Measurements from ENCODE around the gene NCAM1.

The NCAM1 gene

DNA sequence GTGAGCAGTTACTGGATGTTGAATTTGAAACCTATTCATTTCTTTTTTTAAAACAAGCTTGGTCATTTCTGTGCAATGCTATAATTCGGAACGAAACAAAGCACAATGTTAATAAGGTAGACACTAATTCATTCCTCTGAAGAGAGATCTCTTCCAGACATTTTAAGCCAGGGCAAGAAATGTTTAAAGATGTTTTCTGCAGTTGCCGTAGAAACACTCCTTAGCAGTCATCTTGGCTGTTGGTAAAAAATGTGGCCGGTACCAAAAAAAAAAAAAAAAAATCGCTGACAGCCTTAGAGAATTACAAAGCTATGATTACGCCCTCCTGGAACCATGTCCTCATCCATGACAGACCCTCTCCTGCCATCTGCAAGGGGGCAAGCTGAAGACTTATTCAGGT lies 286.7 kb downstream of the NCAM1 start:
- in situ Hi-C loops (cut with HindIII; ENCODE audit: low sequenced_read_pairs), result no loop called here

DNA sequence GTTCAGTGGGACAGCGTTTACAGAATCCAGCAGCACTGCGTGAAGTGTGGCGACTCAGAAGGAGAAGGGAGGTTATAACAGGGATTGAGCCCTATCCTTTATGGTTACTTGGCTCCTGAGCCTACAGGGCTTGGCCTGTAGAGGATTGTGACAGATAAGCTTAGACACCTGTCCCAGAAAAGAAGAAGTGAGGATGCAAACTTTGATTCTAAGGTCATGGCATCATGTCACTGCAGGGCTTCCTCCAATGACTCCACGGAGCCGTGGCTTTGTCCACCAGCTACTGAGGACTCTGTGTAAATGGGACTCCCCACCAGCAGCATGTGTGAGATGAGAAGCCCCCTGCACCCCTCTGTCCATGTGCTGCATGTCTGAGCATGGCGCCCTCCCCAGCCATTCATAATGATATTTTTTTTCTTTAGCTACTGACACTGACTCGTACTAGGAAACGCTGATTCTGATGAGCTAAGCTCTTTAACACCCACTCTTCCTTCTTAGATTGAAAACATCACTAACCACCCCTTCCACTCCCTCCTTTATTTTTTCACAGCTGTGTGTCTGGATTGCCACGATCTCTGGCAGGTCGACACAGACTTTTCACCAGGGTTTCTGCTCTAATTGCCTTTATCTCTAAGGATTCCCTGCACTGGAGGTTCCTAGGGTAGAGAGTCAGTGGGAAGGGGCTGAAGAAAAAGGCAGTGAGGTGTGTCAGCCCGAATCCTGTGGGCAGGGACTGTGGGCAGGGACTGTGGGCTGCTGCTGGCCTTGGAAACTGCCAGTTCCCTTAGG lies 287.7 kb downstream of the NCAM1 start:
- in situ Hi-C loops (cut with HindIII; ENCODE audit: low sequenced_read_pairs), result no loop called here

DNA sequence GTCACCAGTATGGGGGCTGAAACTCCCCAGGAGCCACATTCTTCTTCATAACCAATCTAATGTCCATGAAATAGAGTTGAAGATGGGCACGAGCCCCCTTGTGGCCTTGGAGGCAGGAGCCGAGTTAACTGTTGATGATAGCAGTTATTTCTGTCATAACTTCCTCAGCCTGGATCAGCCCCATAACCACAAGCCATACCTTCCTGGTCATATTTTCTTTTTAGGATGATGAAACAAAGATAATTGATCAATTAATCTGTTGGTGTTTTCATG lies 288.2 kb downstream of the NCAM1 start:
- in situ Hi-C loops (cut with HindIII; ENCODE audit: low sequenced_read_pairs), result no loop called here

DNA sequence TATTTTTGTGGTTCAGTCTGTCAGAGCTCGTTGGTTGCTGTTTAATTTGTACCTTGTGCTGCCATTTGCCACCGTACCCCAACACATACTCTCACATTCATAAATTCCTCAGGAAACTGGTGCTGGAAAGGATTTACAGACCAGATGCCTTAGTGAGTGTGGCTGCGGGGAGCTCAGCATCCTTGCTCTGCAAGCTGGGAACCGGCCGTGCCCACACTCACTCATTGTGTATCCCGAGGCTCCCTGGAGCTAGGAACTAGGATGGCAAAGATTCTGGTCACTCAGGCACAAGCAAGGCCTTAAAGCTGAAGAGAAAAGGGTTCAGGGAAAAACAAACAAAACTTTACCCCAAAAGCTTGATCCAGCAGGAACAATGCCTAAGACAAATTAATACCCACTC lies 288.6 kb downstream of the NCAM1 start:
- in situ Hi-C loops (cut with HindIII; ENCODE audit: low sequenced_read_pairs), result no loop called here

DNA sequence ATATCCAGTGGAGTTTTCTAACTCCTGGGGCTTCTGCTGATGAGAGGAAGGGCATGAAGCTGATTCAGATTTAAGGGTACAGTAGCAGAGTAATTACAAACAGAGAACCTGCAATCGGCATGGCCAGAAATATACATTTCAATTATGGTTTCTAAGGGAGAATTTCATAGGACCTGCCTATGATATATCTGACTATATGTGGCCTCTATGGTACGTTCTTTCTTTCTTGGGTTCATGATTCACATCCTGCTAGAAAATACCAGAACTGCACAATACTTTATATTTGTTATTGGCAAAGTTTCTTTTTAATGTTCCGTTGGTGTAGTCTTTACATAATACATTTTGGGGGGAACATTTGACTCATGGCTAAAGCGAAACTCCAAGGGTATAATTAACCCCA lies 290.1 kb downstream of the NCAM1 start:
- in situ Hi-C loops (cut with HindIII; ENCODE audit: low sequenced_read_pairs), result no loop called here

DNA sequence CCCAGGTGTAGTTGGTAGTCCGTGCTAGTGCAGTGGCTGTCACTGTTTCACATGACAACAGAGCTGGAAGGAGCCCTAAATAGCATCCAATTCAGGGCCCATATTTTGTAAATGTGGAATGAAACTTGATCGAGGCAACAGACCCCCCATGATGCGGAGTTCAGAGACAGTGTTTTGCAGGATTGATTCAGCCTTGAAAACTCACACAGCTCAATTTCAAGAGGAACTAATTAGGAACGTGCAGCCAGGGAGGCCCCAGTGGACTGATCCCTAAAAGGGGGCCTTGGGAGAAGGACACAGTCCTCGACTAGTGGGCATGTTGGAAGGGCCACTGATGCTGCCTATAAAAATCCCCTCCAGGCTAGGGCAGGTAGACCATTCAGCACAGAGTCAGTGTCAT lies 292.2 kb downstream of the NCAM1 start:
- in situ Hi-C loops (cut with HindIII; ENCODE audit: low sequenced_read_pairs), result no loop called here

DNA sequence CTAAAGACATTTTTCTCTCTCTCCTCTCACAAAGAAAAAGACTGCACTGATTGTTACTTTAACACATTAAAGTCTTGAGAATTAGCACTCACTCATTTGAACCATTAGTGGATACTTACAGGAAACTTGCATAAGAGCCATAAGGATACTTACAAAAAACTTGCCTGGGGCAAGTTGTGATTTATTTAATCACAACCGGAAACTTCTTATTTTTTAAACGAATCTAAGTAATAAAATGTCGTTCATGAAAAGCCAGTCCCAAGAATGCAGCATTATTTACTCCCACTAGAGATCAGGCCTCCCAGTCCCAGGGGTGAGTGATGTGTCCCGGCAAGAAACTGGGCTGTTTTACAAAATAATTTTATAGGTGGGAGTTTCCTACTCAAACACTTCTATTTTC lies 293.9 kb downstream of the NCAM1 start:
- in situ Hi-C loops (cut with HindIII; ENCODE audit: low sequenced_read_pairs), result no loop called here

DNA sequence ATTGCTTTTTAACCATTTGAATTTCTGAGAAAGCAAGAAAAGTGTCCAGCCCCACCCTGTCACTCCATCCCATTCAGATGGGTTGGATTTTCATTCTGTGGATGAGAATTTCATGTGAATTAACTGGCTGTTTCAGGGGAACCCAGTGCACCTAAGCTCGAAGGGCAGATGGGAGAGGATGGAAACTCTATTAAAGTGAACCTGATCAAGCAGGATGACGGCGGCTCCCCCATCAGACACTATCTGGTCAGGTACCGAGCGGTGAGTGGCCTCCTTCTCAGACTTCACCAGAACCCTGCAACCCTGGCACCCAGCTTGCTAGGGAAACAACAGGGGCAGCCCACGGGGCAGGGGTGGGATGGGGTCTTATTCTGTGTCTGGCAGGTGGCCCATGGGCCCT lies 294.5 kb downstream of the NCAM1 start:
- in situ Hi-C loops (cut with HindIII; ENCODE audit: low sequenced_read_pairs), result no loop called here

DNA sequence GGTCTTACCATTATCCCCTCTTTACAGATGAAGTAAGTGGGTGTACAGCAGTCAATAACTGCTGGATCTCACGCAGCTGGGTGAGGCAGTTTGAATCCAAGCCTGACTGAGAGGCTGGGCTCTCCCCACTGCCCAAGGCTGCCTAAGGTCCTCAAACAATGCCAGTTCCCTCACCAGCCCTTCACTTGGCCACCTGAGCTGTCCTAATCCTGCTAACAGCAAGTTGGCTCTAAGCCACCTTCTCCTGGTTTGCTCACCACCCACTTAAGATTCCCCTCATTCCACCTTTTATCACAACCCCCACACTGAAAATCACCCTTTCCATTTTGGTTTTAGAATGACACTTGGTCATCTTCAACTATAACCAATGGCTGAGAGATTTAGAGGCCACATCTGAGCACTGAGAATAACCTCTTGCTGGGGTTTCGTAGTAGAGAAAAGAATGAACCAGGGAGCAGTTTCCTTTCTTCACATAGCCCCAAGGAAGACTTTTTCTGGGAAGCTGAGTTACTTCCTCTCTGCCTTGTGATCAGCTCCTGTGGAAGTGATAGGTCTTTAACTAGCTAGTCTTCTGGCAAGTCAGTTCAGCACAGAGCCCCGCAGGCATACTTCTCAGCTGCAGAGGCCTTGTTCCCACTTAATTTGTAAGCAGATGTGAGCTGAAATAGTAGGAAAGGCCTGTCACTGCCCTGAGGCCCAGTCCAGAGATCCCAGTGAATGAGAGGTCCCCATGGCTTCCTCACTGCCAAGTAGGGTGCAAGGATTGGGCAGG lies 295.4 kb downstream of the NCAM1 start:
- in situ Hi-C loops (cut with HindIII; ENCODE audit: low sequenced_read_pairs), result no loop called here

DNA sequence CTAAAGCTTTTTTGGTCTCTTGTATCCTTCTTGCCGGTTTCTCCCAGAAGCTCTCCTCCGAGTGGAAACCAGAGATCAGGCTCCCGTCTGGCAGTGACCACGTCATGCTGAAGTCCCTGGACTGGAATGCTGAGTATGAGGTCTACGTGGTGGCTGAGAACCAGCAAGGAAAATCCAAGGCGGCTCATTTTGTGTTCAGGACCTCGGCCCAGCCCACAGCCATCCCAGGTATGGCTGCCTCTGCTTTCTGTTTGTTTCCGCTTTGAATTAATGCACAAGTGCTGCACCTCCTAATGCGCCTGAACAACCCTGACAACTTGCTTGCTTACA lies 298.8 kb downstream of the NCAM1 start:
- in situ Hi-C loops (cut with HindIII; ENCODE audit: low sequenced_read_pairs), result loop anchor here (5.0 kb wide), 1 partner anchor 37 kb away; no protein-coding TSS in a partner anchor

DNA sequence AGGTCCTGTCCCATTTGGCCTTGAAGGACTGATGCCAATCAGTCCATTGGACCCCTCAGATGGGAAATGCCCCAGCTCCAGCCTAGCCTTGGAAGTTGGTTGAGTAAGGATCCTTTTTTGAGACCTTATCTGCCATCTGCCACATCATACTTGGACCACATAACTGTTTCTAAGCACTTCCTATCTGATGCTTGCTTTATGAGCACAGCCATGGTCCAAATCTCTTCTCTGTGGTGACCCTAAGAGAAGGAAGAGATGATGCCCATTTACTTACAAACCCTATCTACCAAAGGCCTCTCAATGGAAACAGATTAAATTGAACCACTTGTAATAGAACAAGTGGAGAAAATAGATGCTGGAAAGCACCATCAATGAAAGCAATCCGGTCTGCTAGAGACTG lies 299.3 kb downstream of the NCAM1 start:
- in situ Hi-C loops (cut with HindIII; ENCODE audit: low sequenced_read_pairs), result loop anchor here (5.0 kb wide), 1 partner anchor 37 kb away; no protein-coding TSS in a partner anchor

DNA sequence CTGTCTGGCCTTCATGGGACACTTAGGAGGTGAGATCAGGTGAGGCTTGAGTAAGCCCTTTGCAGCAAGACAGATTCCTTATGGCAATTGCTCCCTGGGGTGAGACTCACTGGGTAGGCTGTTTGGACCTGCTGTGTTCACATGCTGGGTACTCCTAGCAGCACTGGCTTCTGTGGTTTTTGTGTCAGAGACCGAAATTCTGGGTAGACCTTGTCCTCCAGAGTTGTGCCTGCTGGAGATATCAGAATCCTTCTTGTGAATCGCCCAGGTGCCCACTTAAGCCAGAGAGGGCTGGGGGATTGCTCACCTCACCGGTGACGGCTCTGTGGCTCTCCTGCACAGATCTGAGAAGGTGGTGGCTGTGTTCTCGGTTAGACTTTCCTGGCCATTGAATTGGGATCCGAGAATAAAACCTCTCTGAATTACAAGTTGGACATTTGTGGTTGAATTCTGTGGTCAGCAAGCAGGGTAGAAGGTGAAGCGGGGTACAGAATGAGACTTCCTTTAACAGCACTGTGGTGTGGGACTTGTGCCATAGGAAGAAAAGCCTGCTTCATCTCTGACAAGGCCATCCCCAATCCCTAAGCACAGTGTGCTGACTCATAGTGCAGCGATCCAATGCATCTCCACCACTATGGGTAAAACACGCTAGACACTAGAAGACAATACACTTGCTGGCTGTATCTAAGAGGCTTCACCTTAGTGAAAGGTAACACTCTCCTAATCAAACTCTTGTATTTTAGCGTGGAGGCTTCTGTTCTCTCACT lies 300.7 kb downstream of the NCAM1 start:
- in situ Hi-C loops (cut with HindIII; ENCODE audit: low sequenced_read_pairs), result loop anchor here (5.0 kb wide), 1 partner anchor 35 kb away; no protein-coding TSS in a partner anchor

DNA sequence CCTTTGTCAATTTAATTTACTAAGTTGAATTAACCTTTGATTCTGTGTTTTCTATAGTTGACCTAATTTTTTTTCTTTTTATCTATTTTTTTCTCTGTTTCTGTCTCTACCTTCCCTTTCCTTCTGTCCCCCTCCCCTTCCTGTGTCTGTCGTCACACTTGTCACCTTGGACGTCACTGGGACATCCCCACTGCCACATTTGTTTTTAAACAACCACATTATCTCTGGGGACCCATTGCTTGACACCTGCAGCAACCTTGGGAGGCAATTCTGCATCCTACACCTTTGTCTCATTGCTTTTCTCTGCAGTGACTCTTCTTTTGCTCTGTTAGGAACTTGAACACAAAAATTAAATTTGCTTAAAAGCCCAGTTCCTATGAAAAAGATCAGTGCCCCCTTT lies 301.4 kb downstream of the NCAM1 start:
- in situ Hi-C loops (cut with HindIII; ENCODE audit: low sequenced_read_pairs), result loop anchor here (5.0 kb wide), 1 partner anchor 35 kb away; no protein-coding TSS in a partner anchor

DNA sequence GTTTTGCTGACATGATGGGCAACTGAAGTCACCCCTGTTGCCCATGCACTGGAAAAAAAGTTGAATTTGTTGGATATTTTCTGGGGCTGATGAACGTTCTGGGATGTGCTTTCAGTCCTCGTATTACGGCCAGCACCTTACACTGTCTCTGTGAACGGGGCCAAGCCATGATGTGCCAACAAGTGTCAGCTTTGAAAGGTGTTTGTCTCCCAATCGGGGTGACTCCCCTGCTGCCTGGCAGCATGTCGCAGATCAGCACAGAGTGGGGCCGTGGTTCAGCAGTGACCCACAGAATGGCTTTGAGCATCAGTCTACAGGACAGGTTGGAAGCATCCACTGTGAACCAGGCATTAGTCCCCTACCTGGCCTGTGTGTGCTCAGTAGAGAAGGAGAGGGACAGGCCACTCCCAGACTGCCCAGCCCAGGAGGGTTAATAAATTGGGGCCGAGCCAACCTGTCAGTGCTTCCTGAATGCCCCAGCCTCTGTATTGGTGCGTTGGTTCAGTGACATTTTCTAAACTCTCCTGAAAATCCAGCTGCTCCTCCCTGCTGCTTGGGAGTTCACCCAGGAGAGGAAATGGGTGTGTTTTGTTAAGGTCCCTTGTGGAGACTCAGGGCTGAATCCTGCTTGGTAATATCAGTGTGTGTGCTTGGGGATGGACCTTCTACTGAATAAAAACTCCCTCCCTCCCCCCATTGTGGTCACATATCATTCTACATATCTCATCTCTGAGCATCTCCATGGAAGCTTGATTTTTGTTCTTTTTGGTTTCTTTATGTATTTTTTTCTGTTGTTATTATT lies 302.4 kb downstream of the NCAM1 start:
- in situ Hi-C loops (cut with HindIII; ENCODE audit: low sequenced_read_pairs), result loop anchor here (5.0 kb wide), 1 partner anchor 34 kb away; no protein-coding TSS in a partner anchor

DNA sequence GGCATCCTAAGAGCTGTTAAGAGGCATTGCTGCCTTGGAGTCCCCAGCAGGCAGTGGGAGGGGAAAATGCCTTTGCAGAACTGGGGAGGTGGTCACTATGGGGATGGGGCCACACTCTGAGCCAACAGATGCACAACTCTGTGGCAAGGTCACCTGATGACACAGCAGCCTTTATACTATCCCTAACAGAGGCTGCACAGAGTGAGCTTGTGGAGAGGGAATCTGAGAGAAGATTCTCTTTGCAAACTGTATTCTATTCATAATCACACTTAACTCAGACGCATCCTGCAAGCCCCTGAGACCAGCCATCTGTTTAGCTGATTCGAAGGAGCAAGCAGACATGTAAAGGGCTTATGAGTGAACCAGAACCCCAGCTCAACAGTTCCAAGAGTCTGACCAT lies 304.1 kb downstream of the NCAM1 start:
- in situ Hi-C loops (cut with HindIII; ENCODE audit: low sequenced_read_pairs), result no loop called here

DNA sequence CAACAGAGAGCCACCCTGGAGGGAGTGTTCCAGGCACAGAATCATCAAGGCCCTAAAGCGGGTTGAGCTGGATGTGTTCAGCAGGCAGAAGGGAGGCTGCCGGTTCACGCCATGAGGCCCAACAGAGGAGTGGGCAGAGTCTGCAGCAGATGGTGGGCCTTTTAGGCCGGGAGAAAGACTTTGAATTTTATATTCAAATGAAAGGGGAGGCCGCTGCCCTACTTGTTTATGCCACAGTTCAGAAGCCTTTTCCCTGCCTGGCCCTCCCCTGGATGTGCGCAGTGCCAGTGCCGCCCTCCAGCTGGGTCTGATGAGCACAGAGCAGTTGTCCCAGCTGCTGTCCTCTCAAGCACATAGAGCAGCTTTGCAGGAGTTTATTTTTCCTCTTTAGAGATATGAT lies 306.3 kb downstream of the NCAM1 start:
- in situ Hi-C loops (cut with HindIII; ENCODE audit: low sequenced_read_pairs), result no loop called here

DNA sequence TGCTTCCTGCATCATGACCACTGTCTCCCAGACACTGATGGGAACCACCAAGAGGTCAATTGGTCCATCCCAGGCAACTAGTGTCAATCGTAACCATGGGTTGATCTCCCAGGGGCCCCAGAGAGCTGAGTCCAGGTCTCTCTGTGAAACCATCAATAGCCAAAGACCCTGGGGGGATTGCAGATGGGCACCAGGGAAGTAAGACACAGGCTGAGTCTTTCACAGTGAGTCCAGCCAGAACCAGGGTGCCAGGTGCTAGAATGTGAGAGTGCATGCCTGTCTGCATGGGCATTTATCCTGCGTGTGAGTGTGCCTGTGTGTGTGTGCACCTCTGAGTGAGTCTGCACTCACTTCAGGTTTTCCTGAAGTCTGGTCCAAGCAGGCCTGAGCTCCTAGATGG lies 307.9 kb downstream of the NCAM1 start:
- in situ Hi-C loops (cut with HindIII; ENCODE audit: low sequenced_read_pairs), result no loop called here

DNA sequence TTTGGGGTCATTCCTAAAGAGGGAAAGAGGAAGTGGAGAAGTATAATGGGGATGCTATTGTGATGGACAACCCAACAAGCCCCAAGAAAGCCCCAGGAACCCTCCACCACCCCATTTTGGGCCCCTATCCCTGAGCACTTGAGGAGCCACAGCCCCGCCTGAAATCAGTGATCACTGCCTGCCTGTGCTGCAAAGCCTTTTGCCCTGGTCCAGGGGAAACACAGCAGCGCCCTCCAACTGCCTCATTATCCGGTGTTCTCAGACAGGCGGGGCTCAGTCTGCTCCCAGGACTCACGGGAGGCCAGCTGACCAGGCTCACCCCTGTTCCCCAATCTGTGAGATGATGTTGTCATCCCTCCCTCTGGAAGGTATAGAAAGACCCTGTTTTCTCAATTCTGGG lies 308.4 kb downstream of the NCAM1 start:
- in situ Hi-C loops (cut with HindIII; ENCODE audit: low sequenced_read_pairs), result no loop called here

DNA sequence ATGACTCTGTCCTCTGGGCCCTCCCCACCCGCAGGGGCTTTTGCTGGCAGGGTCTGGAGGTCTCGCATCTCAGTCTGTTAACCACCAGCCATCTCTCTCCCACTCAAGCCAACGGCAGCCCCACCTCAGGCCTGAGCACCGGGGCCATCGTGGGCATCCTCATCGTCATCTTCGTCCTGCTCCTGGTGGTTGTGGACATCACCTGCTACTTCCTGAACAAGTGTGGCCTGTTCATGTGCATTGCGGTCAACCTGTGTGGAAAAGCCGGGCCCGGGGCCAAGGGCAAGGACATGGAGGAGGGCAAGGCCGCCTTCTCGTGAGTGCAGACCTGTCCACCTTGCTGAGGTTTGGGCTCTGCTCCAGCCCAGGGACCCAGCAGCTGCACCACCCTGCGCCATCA lies 308.9 kb downstream of the NCAM1 start:
- in situ Hi-C loops (cut with HindIII; ENCODE audit: low sequenced_read_pairs), result no loop called here

DNA sequence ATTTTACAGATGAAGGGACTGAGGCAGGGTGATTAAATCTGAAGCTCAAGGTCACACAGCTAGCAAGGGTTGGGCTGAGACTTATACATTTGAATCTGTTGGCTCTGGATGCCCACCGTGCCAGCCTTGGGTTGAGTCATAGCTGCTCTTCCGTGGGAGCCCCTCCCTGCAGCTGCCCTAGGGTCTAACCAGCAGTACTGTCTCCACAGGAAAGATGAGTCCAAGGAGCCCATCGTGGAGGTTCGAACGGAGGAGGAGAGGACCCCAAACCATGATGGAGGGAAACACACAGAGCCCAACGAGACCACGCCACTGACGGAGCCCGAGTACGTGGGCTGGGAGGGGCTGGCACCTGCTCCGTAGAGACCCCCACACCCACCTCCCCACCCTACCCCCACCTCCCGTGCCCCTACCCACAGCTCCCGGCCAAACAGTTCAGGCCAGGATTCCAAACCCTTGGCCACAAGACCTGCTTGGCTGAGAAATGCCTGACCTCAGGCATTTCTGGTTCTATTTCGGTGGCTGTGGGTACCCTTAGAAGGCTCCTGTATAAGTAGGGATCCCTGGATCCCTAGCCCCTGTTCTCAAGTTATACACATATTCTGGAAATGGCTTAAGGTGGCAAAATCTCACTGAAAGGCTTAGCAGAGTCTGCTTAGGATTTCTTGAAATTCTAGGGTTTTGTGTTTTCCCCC lies 310.5 kb downstream of the NCAM1 start:
- in situ Hi-C loops (cut with HindIII; ENCODE audit: low sequenced_read_pairs), result no loop called here

Data from endothelial cell of hepatic sinusoid (primary cell).